ENCODE results near the gene IGF2R. TPM values are rescaled to one million over a fixed set of nuclear protein-coding genes. Genes with fewer than 3 reads are reported as not detected.
"Not testable (repeated sequence)": the region's sequence is repeated elsewhere in the genome, so short reads cannot be mapped to it uniquely, and the experiment has no call there.

IGF2R gene
- total RNA-seq, 1 donor from 2014 or later, result 35.1 TPM

DNA sequence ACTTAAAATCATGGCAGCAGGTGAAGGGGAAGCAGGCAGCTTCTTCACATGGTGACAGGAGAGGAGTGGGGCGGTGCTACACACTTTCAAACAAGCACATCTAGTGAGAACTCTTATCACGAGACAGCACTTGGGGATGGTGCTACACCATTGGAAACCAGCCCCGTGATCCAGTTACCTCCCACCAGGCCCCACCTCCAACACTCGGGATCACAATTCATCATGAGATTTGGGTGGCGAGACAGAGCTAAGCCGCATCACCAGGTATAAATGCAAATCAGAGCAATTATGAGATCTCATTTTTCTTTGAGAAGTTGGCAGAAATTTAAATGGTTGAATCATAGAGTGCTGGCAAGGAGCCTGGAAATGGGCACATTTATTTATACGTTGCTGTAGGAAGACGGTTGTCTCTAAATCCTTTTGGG is 31.4 kb downstream of the IGF2R start:
- DNase-seq (ENCODE audit: low spot score), result no peak
- no peaks in the 10 kb centered on the region for H3K4me1 Mint-ChIP-seq
- H3K36me3 Mint-ChIP-seq, result peaks cover 54% of the 10 kb centered on the region
- no peak overlapping the region for H3K4me3 Mint-ChIP-seq
- Histone ChIP-seq H3K4me2 (no peak overlapping the region), H3K79me2 (ENCODE audit: low read depth) (peaks cover 94% of the 10 kb centered on the region), H3F3A (ENCODE audit: low read depth) (no peaks in the 10 kb centered on the region), H2AFZ (replicated peaks) (no peak overlapping the region), H4K20me1 (ENCODE audit: low read depth) (peaks cover 25% of the 10 kb centered on the region), H3K36me3 (no peaks in the 10 kb centered on the region), H3K27ac (no peak overlapping the region), H3K27me3 (no peaks in the 10 kb centered on the region), H3K4me3 (no peak overlapping the region), H3K9me3 (ENCODE audit: low read depth) (no peaks in the 10 kb centered on the region), H3K9ac (no peak overlapping the region), H3K4me1 (no peaks in the 10 kb centered on the region)
- no peaks in the 10 kb centered on the region for H3K27me3 Mint-ChIP-seq (ENCODE audit: insufficient read depth, low read depth)
- H3K27ac Mint-ChIP-seq, result no peak overlapping the region
- H3K9me3 Mint-ChIP-seq, result peaks cover 39% of the 10 kb centered on the region
- TF ChIP-seq, protein P1, sequence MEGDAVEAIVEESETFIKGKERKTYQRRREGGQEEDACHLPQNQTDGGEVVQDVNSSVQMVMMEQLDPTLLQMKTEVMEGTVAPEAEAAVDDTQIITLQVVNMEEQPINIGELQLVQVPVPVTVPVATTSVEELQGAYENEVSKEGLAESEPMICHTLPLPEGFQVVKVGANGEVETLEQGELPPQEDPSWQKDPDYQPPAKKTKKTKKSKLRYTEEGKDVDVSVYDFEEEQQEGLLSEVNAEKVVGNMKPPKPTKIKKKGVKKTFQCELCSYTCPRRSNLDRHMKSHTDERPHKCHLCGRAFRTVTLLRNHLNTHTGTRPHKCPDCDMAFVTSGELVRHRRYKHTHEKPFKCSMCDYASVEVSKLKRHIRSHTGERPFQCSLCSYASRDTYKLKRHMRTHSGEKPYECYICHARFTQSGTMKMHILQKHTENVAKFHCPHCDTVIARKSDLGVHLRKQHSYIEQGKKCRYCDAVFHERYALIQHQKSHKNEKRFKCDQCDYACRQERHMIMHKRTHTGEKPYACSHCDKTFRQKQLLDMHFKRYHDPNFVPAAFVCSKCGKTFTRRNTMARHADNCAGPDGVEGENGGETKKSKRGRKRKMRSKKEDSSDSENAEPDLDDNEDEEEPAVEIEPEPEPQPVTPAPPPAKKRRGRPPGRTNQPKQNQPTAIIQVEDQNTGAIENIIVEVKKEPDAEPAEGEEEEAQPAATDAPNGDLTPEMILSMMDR (IDR thresholded peaks at IDR 0.05), result no peak
- no peak for TF ChIP-seq EZH2phosphoT487 (IDR thresholded peaks at IDR 0.05)
- TF ChIP-seq EZH2 (IDR thresholded peaks at IDR 0.05), result no peak

DNA sequence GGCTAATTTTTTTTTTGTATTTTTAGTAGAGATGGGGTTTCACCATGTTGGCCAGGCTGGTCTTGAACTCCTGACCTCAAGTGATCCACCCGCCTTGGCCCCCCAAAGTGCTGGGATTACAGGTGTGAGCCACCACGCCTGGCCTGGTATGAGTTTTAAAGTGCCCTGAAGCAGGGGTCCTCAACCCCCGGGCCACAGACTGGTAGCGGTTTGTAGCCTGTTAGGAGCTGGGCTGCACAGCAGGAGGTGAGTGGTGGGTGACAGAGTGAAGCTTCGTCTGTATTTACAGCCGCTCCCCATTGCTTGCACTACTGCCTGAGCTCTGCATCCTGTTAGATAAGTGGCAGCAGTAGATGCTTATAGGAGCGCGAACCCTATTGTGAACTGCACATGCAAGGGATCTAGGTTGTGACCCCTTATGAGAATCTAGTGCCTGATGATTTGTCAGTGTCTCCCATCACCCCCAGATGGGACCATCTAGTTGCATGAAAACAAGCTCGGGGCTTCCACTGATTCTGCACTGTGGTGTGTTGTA is 32.1 kb downstream of the IGF2R start:
- DNase-seq (ENCODE audit: low spot score); H2AFZ ChIP-seq (replicated peaks); H3K4me1 Mint-ChIP-seq; H3K27me3 Mint-ChIP-seq (ENCODE audit: insufficient read depth, low read depth); H3K4me1 ChIP-seq; H3K4me2 ChIP-seq; H3K27ac ChIP-seq; H3K4me3 Mint-ChIP-seq; H3K9me3 ChIP-seq (ENCODE audit: low read depth); H3K9ac ChIP-seq; H3K36me3 ChIP-seq; H3F3A ChIP-seq (ENCODE audit: low read depth); H3K4me3 ChIP-seq; H3K27ac Mint-ChIP-seq; H3K27me3 ChIP-seq: not testable (repeated sequence)
- Mint-ChIP-seq H3K36me3 (peaks cover 48% of the 10 kb centered on the region), H3K9me3 (peaks cover 34% of the 10 kb centered on the region)
- Histone ChIP-seq H4K20me1 (ENCODE audit: low read depth) (peaks cover 18% of the 10 kb centered on the region), H3K79me2 (ENCODE audit: low read depth) (peaks cover 90% of the 10 kb centered on the region)

DNA sequence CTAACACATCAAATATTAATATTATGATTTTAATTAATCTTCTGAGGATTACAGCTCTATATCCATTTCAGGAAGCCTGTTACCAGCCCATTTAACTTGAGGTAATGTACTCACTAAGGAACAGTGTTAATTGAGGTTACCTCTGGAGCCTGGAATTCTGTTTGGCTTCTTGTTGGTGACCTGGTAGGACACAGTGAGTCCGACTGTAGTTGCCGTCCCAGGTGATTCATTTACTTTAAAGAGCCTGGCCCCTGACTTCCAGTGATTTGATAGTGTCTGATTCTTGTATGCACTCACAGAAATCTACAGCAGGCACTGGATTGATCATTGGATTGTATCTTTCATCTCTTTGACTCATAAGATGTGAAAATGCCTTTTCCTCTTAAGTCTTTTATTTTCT is 34.0 kb downstream of the IGF2R start:
- no peak overlapping the region for H3K27ac ChIP-seq
- H2AFZ ChIP-seq (replicated peaks), result no peak overlapping the region
- no peaks in the 10 kb centered on the region for H3F3A ChIP-seq (ENCODE audit: low read depth)
- Mint-ChIP-seq H3K4me1 (no peaks in the 10 kb centered on the region), H3K27ac (no peak overlapping the region), H3K4me3 (no peak overlapping the region), H3K36me3 (peaks cover 51% of the 10 kb centered on the region), H3K9me3 (peaks cover 40% of the 10 kb centered on the region), H3K27me3 (ENCODE audit: insufficient read depth, low read depth) (no peaks in the 10 kb centered on the region)
- H4K20me1 ChIP-seq (ENCODE audit: low read depth), result peaks cover under 1% of the 10 kb centered on the region
- H3K9me3 ChIP-seq (ENCODE audit: low read depth), result no peaks in the 10 kb centered on the region
- peaks cover 94% of the 10 kb centered on the region for H3K79me2 ChIP-seq (ENCODE audit: low read depth)
- H3K4me1 ChIP-seq, result no peaks in the 10 kb centered on the region
- no peaks in the 10 kb centered on the region for H3K27me3 ChIP-seq
- TF ChIP-seq EZH2 (IDR thresholded peaks at IDR 0.05) (no peak), EZH2phosphoT487 (IDR thresholded peaks at IDR 0.05) (no peak)
- TF ChIP-seq, protein P1 (IDR thresholded peaks at IDR 0.05), result no peak
- no peak for DNase-seq (ENCODE audit: low spot score)
- H3K4me3 ChIP-seq, result no peak overlapping the region
- no peak overlapping the region for H3K4me2 ChIP-seq
- H3K36me3 ChIP-seq, result no peaks in the 10 kb centered on the region
- H3K9ac ChIP-seq, result no peak overlapping the region

DNA sequence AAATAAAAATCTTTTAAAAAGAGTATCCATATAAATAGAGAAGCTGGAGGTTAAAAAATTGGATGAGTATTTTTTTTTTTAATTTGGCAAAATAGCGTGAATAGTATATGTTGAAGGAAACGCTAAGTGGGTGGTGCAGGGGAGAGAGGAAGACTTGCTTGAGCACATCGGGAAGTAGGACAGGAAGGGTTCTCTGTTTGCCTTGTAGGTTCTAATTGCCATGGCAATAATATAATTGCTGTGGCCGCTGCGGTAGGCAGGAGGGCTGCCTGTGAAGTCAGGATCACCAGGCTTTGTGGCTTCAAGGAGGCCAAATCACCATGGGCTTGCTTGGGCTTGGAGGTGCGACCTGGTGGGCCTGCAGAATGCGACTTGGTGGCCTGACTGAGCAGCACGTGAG is 35.1 kb downstream of the IGF2R start:
- Histone ChIP-seq H3K9me3 (ENCODE audit: low read depth) (no peaks in the 10 kb centered on the region), H3K4me3 (no peak overlapping the region), H3K27me3 (no peaks in the 10 kb centered on the region), H3F3A (ENCODE audit: low read depth) (no peaks in the 10 kb centered on the region), H3K9ac (no peak overlapping the region), H3K79me2 (ENCODE audit: low read depth) (peaks cover 90% of the 10 kb centered on the region), H2AFZ (replicated peaks) (no peak overlapping the region), H4K20me1 (ENCODE audit: low read depth) (no peaks in the 10 kb centered on the region), H3K4me1 (no peaks in the 10 kb centered on the region), H3K4me2 (no peak overlapping the region), H3K27ac (no peak overlapping the region), H3K36me3 (no peaks in the 10 kb centered on the region)
- TF ChIP-seq, protein P1 (IDR thresholded peaks at IDR 0.05), result no peak
- TF ChIP-seq EZH2 (IDR thresholded peaks at IDR 0.05), result no peak
- no peak for TF ChIP-seq EZH2phosphoT487 (IDR thresholded peaks at IDR 0.05)
- H3K36me3 Mint-ChIP-seq, result peaks cover 49% of the 10 kb centered on the region
- H3K27ac Mint-ChIP-seq, result no peak overlapping the region
- H3K27me3 Mint-ChIP-seq (ENCODE audit: insufficient read depth, low read depth), result no peaks in the 10 kb centered on the region
- no peaks in the 10 kb centered on the region for H3K4me1 Mint-ChIP-seq
- no peak overlapping the region for H3K4me3 Mint-ChIP-seq
- peaks cover 43% of the 10 kb centered on the region for H3K9me3 Mint-ChIP-seq
- DNase-seq (ENCODE audit: low spot score), result no peak

All from neural progenitor cell (in vitro differentiated cells).